Suppressor macrophage (primary cell): Measurements from ENCODE around the gene HMGCS1.
"Not testable (repeated sequence)": the region's sequence is repeated elsewhere in the genome, so short reads cannot be mapped to it uniquely, and the experiment has no call there.

ENCODE experiments used
- DNase-seq, 4 experiments: peaks; one replicate each; pipeline ENCODE4 v3.0.0-alpha.2; 2020 to 2022
- total RNA-seq, 17 experiments: gene quantifications; one replicate each; lab custom pipeline; 2026; ENCODE audit warnings: mixed read lengths in 6 of 17, inconsistent platforms in 3 of 17; lab: John Stamatoyannopoulos, UW

HMGCS1 gene
- total RNA-seq, result 97.7 to 348 (median 212) reads per million in 17 experiments

DNA sequence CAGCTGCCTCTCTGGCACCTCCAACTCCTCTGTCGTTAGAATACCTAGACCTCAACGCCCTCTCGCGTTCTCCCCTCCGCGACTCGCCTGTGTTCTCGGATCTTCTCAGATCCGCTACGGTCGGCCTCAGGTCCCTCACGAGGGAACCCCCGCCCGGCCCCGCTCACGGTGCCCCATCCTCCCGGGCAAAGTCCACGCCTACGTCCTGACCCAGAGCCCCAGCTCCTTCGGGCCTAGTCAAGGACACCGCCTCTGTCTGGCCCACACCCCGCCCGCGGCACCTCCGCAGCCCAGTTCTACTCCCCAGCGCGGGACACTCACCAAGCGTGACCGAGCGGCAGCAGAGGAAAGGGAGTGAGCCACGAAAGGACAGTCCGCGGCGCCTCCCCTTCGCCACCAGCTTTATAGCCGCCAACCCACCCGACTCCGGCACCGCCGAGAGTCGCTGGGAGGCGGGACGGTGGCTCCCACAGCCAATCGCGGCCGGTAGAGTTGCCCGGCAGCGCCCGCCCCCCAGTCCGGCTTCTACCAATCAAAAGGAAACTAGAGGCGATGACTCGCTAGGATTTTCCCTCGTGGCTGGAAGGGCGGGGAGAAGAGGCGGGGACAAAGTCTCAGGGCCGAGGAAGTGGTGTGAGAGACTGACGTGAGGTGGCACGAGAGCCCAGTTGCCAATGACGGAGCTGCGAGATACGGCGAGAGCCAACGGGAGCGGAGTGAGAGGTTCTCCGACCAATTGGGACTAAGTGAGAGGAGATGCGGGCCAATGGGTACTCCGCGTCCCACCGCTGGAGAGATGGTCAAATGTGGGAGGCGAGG is at the start of gene HMGCS1:
HMGCS1 (minus strand) TSS at position 378 of the 819 bp plus-strand sequence. CDS start 14,447 bp downstream, outside the sequence.
- peak; percentile 98 to 99 (median 98) for DNase-seq

DNA sequence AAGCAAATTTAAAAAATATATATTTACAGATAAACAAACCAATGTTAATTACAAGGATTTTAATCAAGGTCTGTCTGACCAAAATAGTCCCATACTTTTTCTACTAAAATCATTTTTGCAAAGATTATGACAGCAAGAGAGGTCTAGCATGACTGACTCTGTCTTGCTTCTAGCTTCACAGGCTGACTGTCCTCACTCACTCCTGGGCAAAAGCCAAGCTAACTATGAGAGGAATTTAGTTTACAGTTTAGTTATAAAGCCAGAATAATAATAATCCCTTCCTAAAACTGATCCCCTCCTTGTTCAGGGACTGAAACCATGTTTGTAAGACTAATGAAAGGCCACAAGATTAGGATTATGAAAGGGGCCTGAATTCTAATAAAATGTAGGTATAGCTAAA is 45.5 kb upstream of the HMGCS1 start:
- DNase-seq, result no peak

GRCh38 chr5:43358301-43358700 is 45.1 kb upstream of the HMGCS1 start:
- no peak for DNase-seq

DNA sequence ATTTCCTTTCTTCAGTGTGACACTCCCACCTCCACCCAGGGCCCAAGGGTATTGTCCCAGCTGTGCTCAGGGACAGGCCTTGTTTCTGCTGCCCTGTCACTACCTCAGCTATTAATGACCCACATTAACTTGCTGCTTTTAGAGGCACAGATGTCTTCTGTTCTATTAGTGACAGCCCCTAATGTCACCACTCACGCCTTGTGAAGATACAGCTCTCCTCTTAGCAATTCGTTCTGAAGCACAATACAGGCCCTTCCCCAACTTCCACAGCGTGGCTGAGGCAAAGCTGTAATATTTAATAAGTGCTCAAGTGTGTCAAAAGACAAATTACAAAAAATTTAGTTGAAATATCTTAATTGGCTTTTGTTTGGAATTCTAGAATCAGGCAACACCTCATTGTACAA is 44.7 kb upstream of the HMGCS1 start:
- DNase-seq, result no peak

DNA sequence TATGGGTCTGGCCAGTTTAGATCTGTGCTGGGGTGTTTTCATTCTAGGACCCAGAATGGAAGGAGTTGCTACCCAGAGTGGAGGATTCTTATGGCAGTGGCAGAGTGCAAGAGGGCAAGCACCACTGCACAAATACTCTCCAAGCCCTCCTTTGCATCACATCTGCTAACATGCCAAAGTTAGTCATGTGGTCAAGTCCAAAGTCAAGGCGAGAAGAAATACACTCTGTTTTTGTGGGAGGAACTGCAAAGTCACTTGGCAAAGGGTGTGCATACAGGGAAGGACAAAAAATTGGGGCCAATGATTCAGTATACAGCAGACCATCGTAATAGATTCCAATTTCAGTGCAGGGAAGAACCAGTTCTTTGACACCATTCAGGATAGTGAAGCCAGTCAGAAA is 43.9 kb upstream of the HMGCS1 start:
- no peak for DNase-seq

- DNase-seq, result no peak
These were observed 41.6 kb upstream of the HMGCS1 start for GRCh38 chr5:43354774-43355173.

- no peak for DNase-seq
These were observed 40.5 kb upstream of the HMGCS1 start for GRCh38 chr5:43353668-43354067.

DNA sequence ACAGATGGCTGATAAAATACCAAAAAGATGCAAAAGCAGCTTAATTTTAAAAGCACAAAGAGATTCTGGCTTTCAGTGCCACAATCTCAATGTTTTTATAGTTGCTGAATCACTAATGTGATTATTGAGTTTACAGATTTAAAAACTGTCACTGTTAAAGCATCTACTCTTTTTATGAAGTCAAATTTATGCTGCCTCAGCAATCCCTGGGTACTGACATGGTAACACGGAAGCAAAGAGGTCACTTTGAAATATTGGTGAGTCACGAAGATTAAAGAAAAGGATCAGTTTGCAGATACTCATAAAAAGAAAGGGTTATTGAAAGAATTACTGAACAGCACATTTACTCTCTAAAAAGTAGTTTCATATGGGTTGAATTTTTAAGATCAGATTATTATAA is 39.7 kb upstream of the HMGCS1 start:
- no peak for DNase-seq

DNA sequence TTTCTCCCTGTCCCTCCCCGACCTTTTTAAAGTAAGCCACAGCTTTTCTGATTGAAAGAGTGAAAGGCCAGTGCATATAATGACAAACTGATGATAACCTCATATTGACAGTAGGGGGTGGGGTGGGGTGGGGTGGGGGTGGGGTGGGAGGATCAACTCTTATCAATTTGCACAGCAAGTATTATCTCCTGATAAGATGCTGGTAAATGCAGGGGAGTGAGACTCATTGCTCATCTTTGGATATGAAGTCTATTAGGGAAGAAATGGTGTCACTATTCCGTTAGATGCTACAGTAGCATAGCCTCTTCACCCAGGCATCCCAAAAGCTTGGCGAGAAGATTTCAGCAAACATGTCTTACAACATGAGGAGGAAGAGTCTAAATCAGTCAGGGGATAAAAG is 38.9 kb upstream of the HMGCS1 start:
- DNase-seq, result no peak

GRCh38 chr5:43348861-43349363 is 35.7 kb upstream of the HMGCS1 start:
- no peak for DNase-seq

- DNase-seq, result no peak
These were observed 35.0 kb upstream of the HMGCS1 start for GRCh38 chr5:43348207-43348606.

GRCh38 chr5:43338862-43339261 is 25.6 kb upstream of the HMGCS1 start:
- peak; percentile 76 to 95 (median 86) for DNase-seq

- no peak for DNase-seq
These were observed 22.9 kb upstream of the HMGCS1 start for GRCh38 chr5:43336159-43336558.

- no peak for DNase-seq
These were observed 22.5 kb upstream of the HMGCS1 start for GRCh38 chr5:43335681-43336080.

- no peak for DNase-seq
These were observed 19.2 kb upstream of the HMGCS1 start for GRCh38 chr5:43332401-43332800.

- not testable (repeated sequence) for DNase-seq
These were observed 12.4 kb upstream of the HMGCS1 start for GRCh38 chr5:43325624-43326023.

DNA sequence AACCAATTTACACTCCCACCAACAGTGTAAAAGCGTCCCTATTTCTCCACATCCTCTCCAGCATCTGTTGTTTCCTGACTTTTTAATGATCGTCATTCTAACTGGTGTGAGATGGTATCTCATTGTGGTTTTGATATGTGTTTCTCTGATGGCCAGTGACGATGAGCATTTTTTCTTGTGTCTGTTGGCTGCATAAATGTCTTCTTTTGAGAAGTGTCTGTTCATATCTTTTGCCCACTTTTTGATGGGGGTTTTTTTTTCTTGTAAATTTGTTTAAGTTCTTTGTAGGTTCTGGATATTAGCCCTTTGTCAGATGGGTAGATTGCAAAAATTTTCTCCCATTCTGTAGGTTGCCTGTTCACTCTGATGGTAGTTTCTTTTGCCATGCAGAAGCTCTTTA is 10.3 kb upstream of the HMGCS1 start:
- DNase-seq, result not testable (repeated sequence)

- no peak for DNase-seq
These were observed 7.6 kb upstream of the HMGCS1 start for GRCh38 chr5:43320846-43321245.

DNA sequence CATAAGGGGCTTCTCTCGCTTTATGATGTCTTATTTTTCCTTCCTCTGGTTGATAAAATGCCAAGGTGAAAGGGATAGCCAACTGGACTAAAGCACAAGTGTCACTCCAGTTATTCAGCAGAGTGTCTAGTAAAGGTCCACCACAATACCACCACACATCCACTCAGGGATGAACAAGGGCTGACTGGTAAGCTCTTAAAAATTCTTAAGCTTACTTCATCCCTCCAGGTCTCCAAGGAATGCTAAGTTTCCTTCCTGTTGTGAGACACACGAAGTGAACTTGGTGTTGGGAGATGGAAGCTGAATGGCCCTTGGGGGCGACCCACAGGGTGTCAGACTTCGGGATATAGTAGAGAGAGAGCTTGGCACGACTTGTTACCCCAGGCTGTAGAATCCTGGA is 3.2 kb upstream of the HMGCS1 start:
- no peak for DNase-seq

GRCh38 chr5:43315682-43316081 is 2.5 kb upstream of the HMGCS1 start:
- DNase-seq, result no peak

- no peak for DNase-seq
These were observed 2.1 kb upstream of the HMGCS1 start for GRCh38 chr5:43315263-43315662.

- DNase-seq, result no peak
These were observed 1.5 kb upstream of the HMGCS1 start for GRCh38 chr5:43314724-43315123.

- peak; percentile 7 to 37 (median 20) for DNase-seq
These were observed 744 bp upstream of the HMGCS1 start for GRCh38 chr5:43313854-43314457.

- peak; percentile 37 to 58 (median 56) for DNase-seq
These were observed 545 bp downstream of the HMGCS1 start for GRCh38 chr5:43312699-43313034.
